ENCODE data around the gene ADCK1. TPM values are rescaled to one million over a fixed set of nuclear protein-coding genes. Genes with fewer than 3 reads are reported as not detected.
"Not testable (repeated sequence)": the region's sequence is repeated elsewhere in the genome, so short reads cannot be mapped to it uniquely, and the experiment has no call there.

The ADCK1 gene
- polyA plus RNA-seq, 2 donors = 4.4 to 5.2 TPM

GRCh38 chr14:77885367-77885766 lies 85.5 kb downstream of the ADCK1 start:
- Histone ChIP-seq H3K27ac (ENCODE audit: low read depth in 2 of 2, low read length in 1 of 2) (no peak overlapping the region), H3K4me1 (ENCODE audit: control insufficient read depth in 2 of 2, insufficient read depth in 2 of 2, low read length in 1 of 2) (peaks cover 2 to 5% of the 10 kb centered on the region in 2 donors), H3K4me3 (ENCODE audit: low read depth in 1 of 2, low read length in 2 of 2) (no peak overlapping the region), H3K36me3 (ENCODE audit: control insufficient read depth in 2 of 2, insufficient read depth in 2 of 2, low read length in 1 of 2) (peaks cover 0 to 8% of the 10 kb centered on the region in 2 donors), H3K27me3 (ENCODE audit: control insufficient read depth in 1 of 2, insufficient read depth in 2 of 2, low read length in 2 of 2) (no peaks in the 10 kb centered on the region), H3K9me3 (ENCODE audit: control insufficient read depth in 2 of 2, insufficient read depth in 1 of 2, low read depth in 1 of 2, low read length in 1 of 2) (no peaks in the 10 kb centered on the region)
- 77 to 83% methylated on average over 3 of the region's 3 CpGs for WGBS, 2 donors

DNA sequence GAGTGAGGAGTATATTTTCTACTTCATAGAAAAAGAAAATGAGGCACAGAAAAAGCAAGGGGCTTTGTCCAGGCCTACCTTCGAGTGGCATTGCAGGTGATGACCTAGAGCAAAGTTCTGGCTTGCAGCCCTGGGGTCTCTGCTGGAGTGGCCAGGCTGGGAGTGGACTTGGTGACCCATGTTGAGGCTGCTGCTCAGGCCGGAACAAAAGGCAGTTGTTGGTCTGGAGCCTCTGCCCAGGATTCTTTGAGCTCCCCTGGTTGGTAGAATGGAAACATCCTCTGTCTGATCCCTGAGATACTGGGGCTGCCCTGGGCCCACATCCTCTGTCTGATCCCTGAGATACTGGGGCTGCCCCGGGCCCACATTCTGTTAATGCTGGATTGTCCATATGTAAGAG lies 86.1 kb downstream of the ADCK1 start:
- WGBS, 2 donors = 82 to 89% methylated on average over 3 of the region's 3 CpGs
- H3K9me3 ChIP-seq (ENCODE audit: control insufficient read depth in 2 of 2, insufficient read depth in 1 of 2, low read depth in 1 of 2, low read length in 1 of 2) = no peaks in the 10 kb centered on the region

DNA sequence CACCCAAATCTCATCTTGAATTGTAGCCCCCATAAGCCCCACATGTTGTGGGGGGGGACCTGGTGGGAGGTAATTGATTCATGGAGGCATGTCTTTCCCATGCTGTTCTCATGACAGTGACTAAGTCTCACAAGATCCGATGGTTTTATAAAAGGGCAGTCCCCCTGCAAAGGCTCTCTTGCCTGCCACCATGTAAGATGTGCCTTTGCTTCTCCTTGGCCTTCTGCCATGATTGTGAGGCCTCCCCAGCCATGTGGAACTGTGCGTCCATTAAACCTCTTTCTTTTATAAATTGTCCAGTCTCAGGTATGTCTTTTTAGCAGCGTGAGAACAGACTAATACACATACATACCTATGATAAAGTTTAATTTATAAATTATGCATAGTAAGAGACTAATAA lies 89.0 kb downstream of the ADCK1 start:
- H3K36me3 ChIP-seq (ENCODE audit: control insufficient read depth in 2 of 2, insufficient read depth in 2 of 2, low read length in 1 of 2); H3K9me3 ChIP-seq (ENCODE audit: control insufficient read depth in 2 of 2, insufficient read depth in 1 of 2, low read depth in 1 of 2, low read length in 1 of 2); H3K4me3 ChIP-seq (ENCODE audit: low read depth in 1 of 2, low read length in 2 of 2); H3K27me3 ChIP-seq (ENCODE audit: control insufficient read depth in 1 of 2, insufficient read depth in 2 of 2, low read length in 2 of 2); H3K27ac ChIP-seq (ENCODE audit: low read depth in 2 of 2, low read length in 1 of 2); H3K4me1 ChIP-seq (ENCODE audit: control insufficient read depth in 2 of 2, insufficient read depth in 2 of 2, low read length in 1 of 2): not testable (repeated sequence)
- WGBS, 2 donors = 97 to 98% methylated on average over 3 of the region's 3 CpGs

More for the DNA sequence above, 86.1 kb downstream of the ADCK1 start:
- Histone ChIP-seq H3K27ac (ENCODE audit: low read depth in 2 of 2, low read length in 1 of 2) (no peak overlapping the region), H3K4me3 (ENCODE audit: low read depth in 1 of 2, low read length in 2 of 2) (no peak overlapping the region), H3K27me3 (ENCODE audit: control insufficient read depth in 1 of 2, insufficient read depth in 2 of 2, low read length in 2 of 2) (no peaks in the 10 kb centered on the region), H3K4me1 (ENCODE audit: control insufficient read depth in 2 of 2, insufficient read depth in 2 of 2, low read length in 1 of 2) (peaks cover 2 to 5% of the 10 kb centered on the region in 2 donors), H3K36me3 (ENCODE audit: control insufficient read depth in 2 of 2, insufficient read depth in 2 of 2, low read length in 1 of 2) (peaks cover 0 to 8% of the 10 kb centered on the region in 2 donors)

DNA sequence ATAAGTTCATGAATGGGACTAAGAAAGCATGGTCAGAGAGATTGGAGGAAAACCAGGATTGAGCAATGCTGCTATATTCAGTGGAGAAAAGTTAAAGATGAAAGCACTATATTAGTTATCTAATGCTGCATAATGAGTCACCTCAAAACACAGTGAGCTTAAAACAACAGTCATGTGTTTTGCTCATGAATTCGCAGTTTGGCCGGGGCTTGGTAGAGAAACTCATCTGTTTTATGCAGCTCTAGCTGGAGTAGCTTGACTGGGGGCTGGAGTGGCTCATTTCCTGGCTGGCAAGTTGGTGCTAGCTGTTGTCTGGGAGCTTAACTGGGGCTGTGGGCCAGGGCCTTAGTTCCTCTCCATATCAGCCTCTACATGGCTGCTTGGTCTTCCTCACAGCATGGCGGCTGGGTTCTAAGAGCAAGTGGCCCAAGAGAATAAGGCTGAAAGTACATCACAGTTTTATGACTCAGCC lies 90.1 kb downstream of the ADCK1 start:
- Histone ChIP-seq H3K4me1 (ENCODE audit: control insufficient read depth in 2 of 2, insufficient read depth in 2 of 2, low read length in 1 of 2) (no peaks in the 10 kb centered on the region), H3K9me3 (ENCODE audit: control insufficient read depth in 2 of 2, insufficient read depth in 1 of 2, low read depth in 1 of 2, low read length in 1 of 2) (no peaks in the 10 kb centered on the region), H3K4me3 (ENCODE audit: low read depth in 1 of 2, low read length in 2 of 2) (no peak overlapping the region), H3K27me3 (ENCODE audit: control insufficient read depth in 1 of 2, insufficient read depth in 2 of 2, low read length in 2 of 2) (no peaks in the 10 kb centered on the region), H3K36me3 (ENCODE audit: control insufficient read depth in 2 of 2, insufficient read depth in 2 of 2, low read length in 1 of 2) (peaks cover 0 to 8% of the 10 kb centered on the region in 2 donors), H3K27ac (ENCODE audit: low read depth in 2 of 2, low read length in 1 of 2) (no peak overlapping the region)
- 70 to 78% methylated on average over 3 of the region's 3 CpGs for WGBS, 2 donors

GRCh38 chr14:77890873-77891272 lies 91.0 kb downstream of the ADCK1 start:
- Histone ChIP-seq H3K9me3 (ENCODE audit: control insufficient read depth in 2 of 2, insufficient read depth in 1 of 2, low read depth in 1 of 2, low read length in 1 of 2) (no peaks in the 10 kb centered on the region), H3K27ac (ENCODE audit: low read depth in 2 of 2, low read length in 1 of 2) (no peak overlapping the region), H3K27me3 (ENCODE audit: control insufficient read depth in 1 of 2, insufficient read depth in 2 of 2, low read length in 2 of 2) (no peaks in the 10 kb centered on the region), H3K36me3 (ENCODE audit: control insufficient read depth in 2 of 2, insufficient read depth in 2 of 2, low read length in 1 of 2) (peaks cover 0 to 8% of the 10 kb centered on the region in 2 donors), H3K4me1 (ENCODE audit: control insufficient read depth in 2 of 2, insufficient read depth in 2 of 2, low read length in 1 of 2) (no peaks in the 10 kb centered on the region), H3K4me3 (ENCODE audit: low read depth in 1 of 2, low read length in 2 of 2) (no peak overlapping the region)
- WGBS, 2 donors = 88 to 96% methylated on average over 4 of the region's 4 CpGs

GRCh38 chr14:77892381-77892871 lies 92.5 kb downstream of the ADCK1 start:
- Histone ChIP-seq H3K4me3 (ENCODE audit: low read depth in 1 of 2, low read length in 2 of 2) (no peak overlapping the region), H3K9me3 (ENCODE audit: control insufficient read depth in 2 of 2, insufficient read depth in 1 of 2, low read depth in 1 of 2, low read length in 1 of 2) (no peaks in the 10 kb centered on the region), H3K27me3 (ENCODE audit: control insufficient read depth in 1 of 2, insufficient read depth in 2 of 2, low read length in 2 of 2) (no peaks in the 10 kb centered on the region), H3K4me1 (ENCODE audit: control insufficient read depth in 2 of 2, insufficient read depth in 2 of 2, low read length in 1 of 2) (no peaks in the 10 kb centered on the region), H3K36me3 (ENCODE audit: control insufficient read depth in 2 of 2, insufficient read depth in 2 of 2, low read length in 1 of 2) (peaks cover 0 to 3% of the 10 kb centered on the region in 2 donors), H3K27ac (ENCODE audit: low read depth in 2 of 2, low read length in 1 of 2) (no peak overlapping the region)
- WGBS, 2 donors = 78 to 88% methylated on average over 4 of the region's 4 CpGs

DNA sequence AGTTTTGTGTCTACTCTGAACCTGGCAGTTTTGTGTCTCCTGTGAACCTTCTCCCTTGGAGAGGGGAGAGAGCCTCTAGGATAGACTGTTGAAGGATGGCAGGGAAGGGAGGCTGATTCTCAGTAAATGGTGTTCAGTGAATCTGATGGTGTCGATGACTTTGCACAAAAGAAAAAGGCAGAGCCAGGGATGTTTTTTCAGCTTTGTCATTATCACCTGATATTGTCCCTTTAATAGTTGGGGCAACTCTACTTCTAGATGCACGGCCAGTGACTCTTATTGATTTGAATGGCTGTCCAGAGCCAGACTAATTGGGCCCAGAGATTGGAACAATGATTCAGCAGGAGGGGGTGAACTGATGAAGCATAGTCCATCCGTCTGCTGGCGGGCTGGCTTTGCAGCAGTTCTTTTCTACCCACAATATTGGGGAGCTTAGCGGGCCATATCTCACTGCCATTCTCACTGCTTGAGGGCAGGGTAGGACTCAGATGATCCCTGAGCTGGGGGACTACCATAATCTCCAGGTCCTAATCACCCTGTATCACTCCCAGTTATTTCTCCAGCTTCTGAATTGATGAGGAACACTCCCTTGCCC lies 93.1 kb downstream of the ADCK1 start:
- Histone ChIP-seq H3K27ac (ENCODE audit: low read depth in 2 of 2, low read length in 1 of 2) (no peak overlapping the region), H3K4me3 (ENCODE audit: low read depth in 1 of 2, low read length in 2 of 2) (no peak overlapping the region), H3K4me1 (ENCODE audit: control insufficient read depth in 2 of 2, insufficient read depth in 2 of 2, low read length in 1 of 2) (no peaks in the 10 kb centered on the region), H3K36me3 (ENCODE audit: control insufficient read depth in 2 of 2, insufficient read depth in 2 of 2, low read length in 1 of 2) (peaks cover 0 to 1% of the 10 kb centered on the region in 2 donors), H3K27me3 (ENCODE audit: control insufficient read depth in 1 of 2, insufficient read depth in 2 of 2, low read length in 2 of 2) (no peaks in the 10 kb centered on the region), H3K9me3 (ENCODE audit: control insufficient read depth in 2 of 2, insufficient read depth in 1 of 2, low read depth in 1 of 2, low read length in 1 of 2) (no peaks in the 10 kb centered on the region)
- WGBS, 2 donors = 93 to 96% methylated on average over 5 of the region's 5 CpGs

DNA sequence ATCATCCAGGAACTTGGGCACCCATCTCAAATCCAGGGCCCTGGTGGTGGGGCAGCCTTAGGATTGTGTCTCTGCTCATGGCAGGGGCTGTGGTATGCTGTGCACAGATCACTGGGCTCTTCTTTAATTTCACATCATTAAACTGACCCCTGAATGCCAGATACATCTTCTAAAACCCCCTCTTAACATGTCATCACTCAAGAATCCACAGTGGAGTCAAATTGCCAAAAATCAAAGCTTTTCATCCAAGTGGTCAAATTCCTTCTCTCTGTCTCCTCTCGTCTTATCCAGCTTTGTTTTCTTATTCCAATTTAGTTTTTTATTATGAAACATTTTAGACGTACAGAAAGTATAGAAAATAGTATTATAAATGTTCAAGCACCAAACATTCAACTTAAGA lies 97.5 kb downstream of the ADCK1 start:
- Histone ChIP-seq H3K36me3 (ENCODE audit: control insufficient read depth in 2 of 2, insufficient read depth in 2 of 2, low read length in 1 of 2) (peaks cover 0 to 2% of the 10 kb centered on the region in 2 donors), H3K27ac (ENCODE audit: low read depth in 2 of 2, low read length in 1 of 2) (no peak overlapping the region), H3K4me1 (ENCODE audit: control insufficient read depth in 2 of 2, insufficient read depth in 2 of 2, low read length in 1 of 2) (no peaks in the 10 kb centered on the region), H3K9me3 (ENCODE audit: control insufficient read depth in 2 of 2, insufficient read depth in 1 of 2, low read depth in 1 of 2, low read length in 1 of 2) (no peaks in the 10 kb centered on the region), H3K4me3 (ENCODE audit: low read depth in 1 of 2, low read length in 2 of 2) (no peak overlapping the region), H3K27me3 (ENCODE audit: control insufficient read depth in 1 of 2, insufficient read depth in 2 of 2, low read length in 2 of 2) (no peaks in the 10 kb centered on the region)
- WGBS, 2 donors = 77 to 86% methylated on average over 2 of the region's 2 CpGs

DNA sequence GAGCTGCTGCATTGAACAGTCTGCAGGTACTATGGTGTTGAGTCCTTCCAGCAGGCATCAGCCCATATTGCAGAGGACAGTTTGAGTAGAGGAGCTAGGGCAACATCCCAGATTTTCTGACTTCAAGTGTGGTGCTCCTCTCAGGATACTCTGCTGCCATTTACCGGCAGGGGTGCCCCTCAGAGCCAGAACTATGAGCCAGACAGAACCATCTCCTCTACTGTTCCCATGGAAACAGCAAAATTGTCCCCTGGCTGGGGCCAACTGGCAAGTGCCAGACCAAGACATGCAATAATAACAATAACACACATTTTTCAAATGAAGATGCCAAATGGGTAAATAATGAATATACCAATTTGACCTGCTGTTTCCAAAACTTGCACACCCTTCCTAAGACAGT lies 102.9 kb downstream of the ADCK1 start:
- 78 to 91% methylated on average over 1 of the region's 1 CpG for WGBS, 2 donors

GRCh38 chr14:77903221-77903620 lies 103.3 kb downstream of the ADCK1 start:
- Histone ChIP-seq H3K9me3 (ENCODE audit: control insufficient read depth in 2 of 2, insufficient read depth in 1 of 2, low read depth in 1 of 2, low read length in 1 of 2) (no peaks in the 10 kb centered on the region), H3K4me1 (ENCODE audit: control insufficient read depth in 2 of 2, insufficient read depth in 2 of 2, low read length in 1 of 2) (no peaks in the 10 kb centered on the region), H3K36me3 (ENCODE audit: control insufficient read depth in 2 of 2, insufficient read depth in 2 of 2, low read length in 1 of 2) (peaks cover 0 to 4% of the 10 kb centered on the region in 2 donors), H3K27me3 (ENCODE audit: control insufficient read depth in 1 of 2, insufficient read depth in 2 of 2, low read length in 2 of 2) (no peaks in the 10 kb centered on the region), H3K27ac (ENCODE audit: low read depth in 2 of 2, low read length in 1 of 2) (no peak overlapping the region), H3K4me3 (ENCODE audit: low read depth in 1 of 2, low read length in 2 of 2) (no peak overlapping the region)
- 91 to 97% methylated on average over 6 of the region's 6 CpGs for WGBS, 2 donors

More for the DNA sequence above, 102.9 kb downstream of the ADCK1 start:
- peaks cover 0 to 4% of the 10 kb centered on the region in 2 donors for H3K36me3 ChIP-seq (ENCODE audit: control insufficient read depth in 2 of 2, insufficient read depth in 2 of 2, low read length in 1 of 2)
- H3K4me3 ChIP-seq (ENCODE audit: low read depth in 1 of 2, low read length in 2 of 2) = no peak overlapping the region
- no peaks in the 10 kb centered on the region for H3K4me1 ChIP-seq (ENCODE audit: control insufficient read depth in 2 of 2, insufficient read depth in 2 of 2, low read length in 1 of 2)
- H3K27me3 ChIP-seq (ENCODE audit: control insufficient read depth in 1 of 2, insufficient read depth in 2 of 2, low read length in 2 of 2) = no peaks in the 10 kb centered on the region
- H3K27ac ChIP-seq (ENCODE audit: low read depth in 2 of 2, low read length in 1 of 2) = no peak overlapping the region
- H3K9me3 ChIP-seq (ENCODE audit: control insufficient read depth in 2 of 2, insufficient read depth in 1 of 2, low read depth in 1 of 2, low read length in 1 of 2) = no peaks in the 10 kb centered on the region
